HUES64 (cell line): ENCODE data around the gene NUMB.

Experiments
- H3K27ac ChIP-seq: 2 replicates; pipeline ENCODE4 v1.7.0; 2013; ENCODE audit warnings: low read depth, low read length, inconsistent platforms
- H3K27me3 ChIP-seq: 2 replicates; pipeline ENCODE4 v1.6.1; 2013; ENCODE audit warnings: mild to moderate bottlenecking, low read length; ENCODE audit not compliant: insufficient read depth
- H3K36me3 ChIP-seq: 2 replicates; pipeline ENCODE4 v1.6.1; 2013; ENCODE audit warnings: mild to moderate bottlenecking, low read length; ENCODE audit not compliant: insufficient read depth
- H3K4me1 ChIP-seq: 2 replicates; pipeline ENCODE4 v1.6.1; 2013; ENCODE audit warnings: mild to moderate bottlenecking, low read length, moderate library complexity; ENCODE audit not compliant: insufficient read depth
- H3K4me3 ChIP-seq: 2 replicates; pipeline ENCODE4 v1.5.1; 2013; ENCODE audit warnings: mild to moderate bottlenecking, low read length, moderate library complexity
- H3K9ac ChIP-seq: 2 replicates; pipeline ENCODE4 v1.6.1; 2013; ENCODE audit warnings: mild to moderate bottlenecking, low read depth, low read length
- H3K9me3 ChIP-seq: 2 replicates; pipeline ENCODE4 v1.6.1; 2013; ENCODE audit warnings: low read depth, low read length; ENCODE audit not compliant: insufficient read depth
- WGBS: fragments of 150-250, 120-280 bp; methylation state at CpG from one replicate; pipeline ENCODE4 v1.1.7; 2013; ENCODE audit warnings: missing lambda C conversion rate; 5-methylcytosine and 5-hydroxymethylcytosine counted together

The NUMB gene

DNA sequence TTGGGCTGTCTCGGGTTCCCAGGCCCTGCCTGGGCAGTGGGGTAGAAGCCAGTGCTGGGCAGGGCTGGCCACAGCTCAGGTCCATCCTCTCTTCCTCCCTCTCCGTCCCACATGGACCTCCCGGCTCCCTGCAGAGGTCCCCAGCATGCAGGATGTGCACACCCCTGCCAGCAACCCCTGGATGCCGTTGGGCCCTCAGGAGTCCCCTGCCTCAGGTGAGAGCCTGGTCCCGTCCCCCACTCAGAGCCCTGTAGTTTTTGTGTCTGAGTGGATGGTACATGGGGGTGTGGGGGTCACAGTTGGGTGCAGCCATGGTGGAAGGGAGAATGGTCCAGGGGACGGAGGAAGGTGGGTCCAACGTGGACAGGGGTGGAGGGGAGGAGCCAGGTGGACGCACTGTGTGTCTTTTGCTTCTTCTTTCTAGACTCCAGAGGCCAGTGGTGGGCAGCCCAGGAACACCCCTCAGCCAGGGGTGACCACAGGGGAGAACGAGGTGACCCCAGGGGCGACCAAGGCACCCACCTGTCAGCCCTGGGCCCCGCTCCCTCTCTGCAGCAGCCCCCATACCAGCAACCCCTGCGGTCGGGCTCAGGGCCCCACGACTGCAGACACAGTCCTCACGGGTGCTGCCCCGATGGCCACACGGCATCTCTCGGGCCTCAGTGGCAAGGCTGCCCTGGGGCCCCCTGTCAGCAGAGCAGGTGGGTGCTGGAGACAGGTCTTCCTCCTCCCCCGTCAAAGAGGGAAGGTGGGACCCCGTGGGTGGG, 199.3 kb downstream of the NUMB start:
- WGBS = 93% methylated on average over 20 of the region's 20 CpGs
- no peak overlapping the region for H3K4me3 ChIP-seq

DNA sequence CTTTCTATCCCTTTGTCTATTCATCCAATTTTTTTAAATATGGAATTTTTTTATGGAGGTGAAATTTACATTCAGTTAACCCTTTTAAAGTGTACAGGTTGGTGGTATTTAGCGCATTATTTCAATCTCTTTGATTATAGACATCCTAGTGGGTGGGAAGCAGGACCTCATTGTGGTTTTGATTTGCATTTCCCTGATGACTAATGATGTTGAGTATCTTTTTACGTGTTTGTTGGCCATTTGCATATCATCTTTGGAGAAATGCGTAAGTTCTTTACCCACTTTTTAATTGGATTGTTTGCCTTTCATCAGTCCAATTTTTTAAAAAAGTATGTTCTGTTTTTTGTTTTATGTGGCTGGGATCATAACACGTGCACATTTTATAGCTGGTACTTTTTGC, 200.3 kb downstream of the NUMB start:
- WGBS = 92% methylated on average over 4 of the region's 4 CpGs
- Histone ChIP-seq H3K4me1 (no peaks in the 10 kb centered on the region), H3K27me3 (no peaks in the 10 kb centered on the region), H3K4me3 (no peak overlapping the region), H3K27ac (no peak overlapping the region), H3K9me3 (no peaks in the 10 kb centered on the region), H3K9ac (no peak overlapping the region), H3K36me3 (peaks cover 5% of the 10 kb centered on the region; the same call in 1 of the 2 replicates)

More for the DNA sequence above, 199.3 kb downstream of the NUMB start:
- Histone ChIP-seq H3K27me3 (no peaks in the 10 kb centered on the region), H3K27ac (no peak overlapping the region), H3K36me3 (peaks cover 6% of the 10 kb centered on the region; the same call in 1 of the 2 replicates), H3K9me3 (no peaks in the 10 kb centered on the region), H3K4me1 (no peaks in the 10 kb centered on the region), H3K9ac (no peak overlapping the region)

DNA sequence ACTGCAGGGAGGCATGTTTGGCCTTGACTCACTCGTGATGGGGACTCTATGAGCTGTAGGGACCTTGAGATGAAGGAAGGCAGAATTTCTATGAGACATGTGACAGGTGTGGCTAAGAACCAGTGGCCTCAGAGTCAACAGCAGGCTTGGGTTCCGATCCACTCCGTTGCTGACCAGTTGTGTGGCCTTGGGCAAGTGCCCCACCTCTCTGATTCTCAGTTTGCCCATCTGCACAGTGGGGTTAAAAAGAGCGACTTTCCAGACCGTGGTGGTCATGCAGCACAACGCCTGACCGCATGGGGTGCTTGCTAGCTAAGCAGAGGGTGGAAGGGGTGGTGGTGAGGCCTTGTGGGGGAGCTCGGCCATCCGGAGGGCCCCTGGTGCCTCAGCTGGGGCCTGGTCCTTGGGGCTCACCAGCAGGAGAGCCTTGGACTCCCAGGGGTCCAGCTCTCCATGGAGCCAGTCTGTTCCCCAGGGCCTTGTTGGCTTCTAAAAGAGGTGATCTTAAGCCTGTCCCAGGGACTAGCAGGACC, 202.6 kb downstream of the NUMB start:
- Histone ChIP-seq H3K27me3 (no peaks in the 10 kb centered on the region), H3K9ac (no peak overlapping the region), H3K4me1 (no peaks in the 10 kb centered on the region), H3K36me3 (peaks cover 5% of the 10 kb centered on the region; the same call in 1 of the 2 replicates), H3K27ac (no peak overlapping the region), H3K9me3 (no peaks in the 10 kb centered on the region), H3K4me3 (no peak overlapping the region)
- WGBS = 93% methylated on average over 9 of the region's 9 CpGs

DNA sequence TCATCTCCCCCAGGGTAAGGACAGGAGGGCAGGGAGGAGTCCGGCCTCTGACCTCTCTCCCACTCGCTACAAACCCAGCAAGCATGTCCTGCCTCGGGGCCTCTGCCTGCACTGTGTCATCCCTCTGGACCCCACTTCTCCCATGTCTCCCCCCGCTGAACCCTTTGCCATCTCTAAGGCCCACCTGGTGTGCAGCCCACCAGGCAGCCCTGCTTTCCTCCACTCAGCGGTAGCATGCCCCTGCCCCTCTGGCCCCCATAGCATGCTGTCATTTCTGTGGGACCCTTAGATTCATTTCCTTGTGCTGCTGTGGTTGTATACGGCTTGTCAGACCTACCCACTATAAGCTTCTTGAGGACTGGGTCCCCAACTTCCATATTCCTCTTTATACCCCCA, 203.3 kb downstream of the NUMB start:
- H3K36me3 ChIP-seq = peaks cover 5% of the 10 kb centered on the region; the same call in 1 of the 2 replicates
- H3K9ac ChIP-seq = no peak overlapping the region
- no peaks in the 10 kb centered on the region for H3K9me3 ChIP-seq
- WGBS = 93% methylated on average over 6 of the region's 6 CpGs
- no peak overlapping the region for H3K4me3 ChIP-seq
- H3K27me3 ChIP-seq = no peaks in the 10 kb centered on the region
- no peaks in the 10 kb centered on the region for H3K4me1 ChIP-seq
- no peak overlapping the region for H3K27ac ChIP-seq

DNA sequence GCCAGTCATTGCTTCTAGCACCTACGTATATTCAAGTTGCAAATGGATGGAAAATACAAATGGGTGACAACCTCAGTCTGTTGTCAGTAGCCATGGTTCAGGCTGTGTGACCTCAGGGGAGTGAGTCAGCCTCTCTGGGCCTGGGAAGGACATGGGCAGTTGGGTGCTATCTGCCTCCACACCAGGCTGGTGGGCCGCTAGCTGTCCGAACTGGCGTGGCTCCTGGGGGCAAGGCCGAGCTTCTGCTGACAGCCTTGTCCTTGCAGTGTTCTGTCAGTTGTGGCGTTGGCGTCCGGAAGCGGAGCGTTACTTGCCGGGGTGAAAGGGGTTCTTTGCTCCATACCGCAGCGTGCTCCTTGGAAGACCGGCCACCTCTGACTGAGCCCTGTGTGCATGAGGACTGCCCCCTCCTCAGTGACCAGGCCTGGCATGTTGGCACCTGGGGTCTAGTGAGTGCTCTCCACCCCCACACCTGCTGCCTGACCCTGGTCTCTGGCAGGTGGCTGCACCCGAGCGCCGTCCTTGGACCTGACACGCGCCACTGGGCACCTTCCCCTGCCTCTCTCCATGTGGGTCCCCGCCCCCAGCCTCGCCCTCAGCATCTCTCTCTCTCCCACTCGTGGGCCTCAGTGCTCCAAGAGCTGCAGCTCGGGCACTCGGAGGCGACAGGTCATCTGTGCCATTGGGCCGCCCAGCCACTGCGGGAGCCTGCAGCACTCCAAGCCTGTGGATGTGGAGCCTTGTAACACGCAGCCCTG, 203.9 kb downstream of the NUMB start:
- Histone ChIP-seq H3K9ac (no peak overlapping the region), H3K27ac (no peak overlapping the region), H3K4me1 (no peaks in the 10 kb centered on the region), H3K4me3 (no peak overlapping the region), H3K9me3 (no peaks in the 10 kb centered on the region), H3K36me3 (peaks cover 2% of the 10 kb centered on the region; the same call in 1 of the 2 replicates), H3K27me3 (no peaks in the 10 kb centered on the region)
- WGBS = 93% methylated on average over 28 of the region's 28 CpGs

DNA sequence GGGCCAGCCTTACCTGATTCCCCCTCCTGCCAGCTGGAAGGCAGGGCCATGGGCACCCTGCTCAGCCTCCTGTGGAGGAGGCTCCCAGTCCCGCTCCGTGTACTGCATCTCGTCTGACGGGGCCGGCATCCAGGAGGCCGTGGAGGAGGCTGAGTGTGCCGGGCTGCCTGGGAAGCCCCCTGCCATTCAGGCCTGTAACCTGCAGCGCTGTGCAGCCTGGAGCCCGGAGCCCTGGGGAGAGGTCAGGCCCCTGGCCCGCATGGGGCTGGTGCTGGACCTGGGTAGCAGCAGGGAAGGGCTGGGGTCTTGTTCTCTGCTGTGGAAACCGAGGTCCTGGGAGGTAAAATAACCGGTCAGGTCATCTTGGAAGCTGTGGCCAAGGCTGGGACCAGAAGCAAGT, 204.6 kb downstream of the NUMB start:
- 90% methylated on average over 12 of the region's 12 CpGs for WGBS
- no peaks in the 10 kb centered on the region for H3K4me1 ChIP-seq
- no peaks in the 10 kb centered on the region for H3K27me3 ChIP-seq
- H3K4me3 ChIP-seq = no peak overlapping the region
- H3K36me3 ChIP-seq = peaks cover 2% of the 10 kb centered on the region; the same call in 1 of the 2 replicates
- no peak overlapping the region for H3K27ac ChIP-seq
- no peak overlapping the region for H3K9ac ChIP-seq
- H3K9me3 ChIP-seq = no peaks in the 10 kb centered on the region

DNA sequence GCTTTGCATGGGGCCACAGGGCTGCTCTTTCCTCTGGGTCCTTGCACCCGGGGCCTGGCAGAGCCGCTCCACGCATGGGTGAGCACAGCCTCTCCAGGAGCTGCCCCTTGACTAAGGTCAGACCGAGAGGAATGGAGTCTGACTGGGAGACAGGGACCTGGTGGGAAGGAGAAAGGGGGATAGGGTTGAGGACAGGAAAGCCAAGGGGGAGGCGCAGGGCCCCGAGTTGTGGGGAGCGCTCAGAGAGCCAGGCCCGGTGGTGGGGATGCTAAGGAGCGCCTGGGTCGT, 205.1 kb downstream of the NUMB start:
- Histone ChIP-seq H3K36me3 (peaks cover 2% of the 10 kb centered on the region; the same call in 1 of the 2 replicates), H3K27ac (no peak overlapping the region), H3K9ac (no peak overlapping the region), H3K9me3 (no peaks in the 10 kb centered on the region), H3K4me3 (no peak overlapping the region), H3K4me1 (no peaks in the 10 kb centered on the region), H3K27me3 (no peaks in the 10 kb centered on the region)
- WGBS = 92% methylated on average over 10 of the region's 10 CpGs

DNA sequence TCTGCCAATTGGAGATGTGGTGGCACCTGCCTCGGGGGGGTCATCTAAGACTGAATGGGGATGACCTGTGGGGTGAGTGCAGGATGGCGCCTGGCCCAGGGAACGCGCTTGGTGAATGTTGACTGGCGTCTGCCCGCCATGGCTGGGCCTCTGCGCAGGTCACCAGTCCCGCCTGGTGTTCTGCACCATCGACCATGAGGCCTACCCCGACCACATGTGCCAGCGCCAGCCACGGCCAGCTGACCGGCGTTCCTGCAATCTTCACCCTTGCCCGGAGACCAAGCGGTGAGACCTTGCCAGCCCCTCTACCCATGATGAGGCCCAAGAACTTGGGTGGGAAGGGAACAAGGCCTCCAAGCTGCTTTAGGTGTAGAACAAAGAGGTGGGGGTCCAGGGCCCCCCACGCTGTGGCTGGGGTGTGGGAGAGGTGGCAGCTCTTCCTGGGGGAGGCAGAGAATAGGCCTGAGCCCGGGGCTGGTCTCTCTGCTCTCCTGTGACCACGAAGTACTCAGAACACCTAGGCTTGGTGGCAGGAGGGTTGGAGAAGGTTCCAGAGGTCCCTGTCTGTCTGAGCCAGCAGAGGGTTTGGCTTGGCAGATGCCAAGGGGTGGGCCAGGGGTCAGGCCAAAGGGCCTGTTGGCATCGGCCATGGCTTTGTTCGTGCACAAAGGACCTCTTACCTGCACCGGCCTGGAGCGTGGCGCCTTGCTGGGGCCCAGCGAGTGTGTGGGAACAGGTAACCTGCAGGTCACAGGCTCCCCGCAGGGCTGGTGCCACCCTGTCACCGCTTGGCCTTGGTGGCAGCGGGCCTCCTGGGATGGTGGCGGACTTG, 205.6 kb downstream of the NUMB start:
- Histone ChIP-seq H3K9ac (no peak overlapping the region), H3K27ac (no peak overlapping the region), H3K9me3 (no peaks in the 10 kb centered on the region), H3K36me3 (peaks cover 2% of the 10 kb centered on the region; the same call in 1 of the 2 replicates), H3K4me3 (no peak overlapping the region), H3K27me3 (no peaks in the 10 kb centered on the region), H3K4me1 (no peaks in the 10 kb centered on the region)
- WGBS = 92% methylated on average over 29 of the region's 29 CpGs

DNA sequence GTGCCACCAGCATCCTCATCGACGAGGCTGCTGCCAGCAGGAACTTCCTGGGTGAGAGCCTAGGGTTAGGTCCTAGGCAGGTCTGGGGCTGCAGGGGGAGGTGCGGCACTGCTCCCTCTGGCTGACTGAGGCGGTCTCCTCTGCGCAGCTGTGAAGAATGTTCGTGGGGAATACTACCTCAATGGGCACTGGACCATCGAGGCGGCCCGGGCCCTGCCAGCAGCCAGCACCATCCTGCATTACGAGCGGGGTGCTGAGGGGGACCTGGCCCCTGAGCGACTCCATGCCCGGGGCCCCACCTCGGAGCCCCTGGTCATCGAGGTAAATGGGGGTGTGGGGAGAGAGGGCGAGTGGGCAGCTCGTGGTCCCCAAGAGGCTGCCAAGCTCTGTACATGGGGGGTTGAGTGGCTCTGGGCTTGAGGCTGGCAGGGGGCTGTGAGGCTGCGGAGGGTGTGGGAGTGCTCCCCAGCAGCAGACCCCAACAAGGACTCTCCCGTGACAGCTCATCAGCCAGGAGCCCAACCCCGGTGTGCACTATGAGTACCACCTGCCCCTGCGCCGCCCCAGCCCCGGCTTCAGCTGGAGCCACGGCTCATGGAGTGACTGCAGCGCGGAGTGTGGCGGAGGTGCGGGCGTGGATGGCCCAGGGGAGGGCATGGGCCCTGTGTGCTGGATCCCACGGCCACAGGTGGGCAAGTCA, 206.7 kb downstream of the NUMB start:
- Histone ChIP-seq H3K4me1 (no peaks in the 10 kb centered on the region), H3K4me3 (no peak overlapping the region), H3K27me3 (no peaks in the 10 kb centered on the region), H3K36me3 (peaks cover 2% of the 10 kb centered on the region; the same call in 1 of the 2 replicates), H3K27ac (no peak overlapping the region), H3K9ac (no peak overlapping the region), H3K9me3 (no peaks in the 10 kb centered on the region)
- 96% methylated on average over 30 of the region's 30 CpGs for WGBS

DNA sequence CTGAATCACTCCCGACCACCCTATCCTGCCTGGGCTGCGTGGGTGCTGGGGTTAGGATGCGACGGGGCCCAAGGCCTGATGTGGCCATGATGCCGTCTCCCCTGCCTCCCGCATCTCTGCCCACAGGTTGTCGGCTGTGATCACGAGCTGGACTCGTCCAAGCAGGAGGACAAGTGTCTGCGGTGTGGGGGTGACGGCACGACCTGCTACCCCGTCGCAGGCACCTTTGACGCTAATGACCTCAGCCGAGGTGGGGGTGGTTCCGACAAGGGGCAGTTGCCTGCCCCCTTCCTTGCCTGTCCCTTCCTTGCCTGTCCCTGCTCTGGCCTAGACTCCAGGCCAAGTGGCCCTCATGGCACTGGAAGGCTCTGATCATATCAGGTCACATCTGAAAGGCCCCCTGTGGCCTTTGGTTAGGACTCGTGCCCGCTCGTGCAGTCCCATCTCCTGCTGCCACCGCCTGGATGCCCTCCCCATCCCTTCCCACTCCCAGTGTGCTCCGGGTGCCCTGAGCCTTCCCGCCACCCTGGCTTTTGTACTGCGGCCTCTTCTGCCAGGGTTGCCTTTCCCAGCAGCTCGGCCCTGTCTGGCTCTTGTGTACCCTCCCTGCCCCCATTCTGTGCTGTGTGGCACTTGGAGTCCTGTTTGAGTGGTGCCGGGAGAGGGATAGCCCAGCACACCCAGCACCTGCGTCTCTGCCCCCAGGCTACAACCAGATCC, 207.4 kb downstream of the NUMB start:
- Histone ChIP-seq H3K4me3 (no peak overlapping the region), H3K27ac (no peak overlapping the region), H3K36me3 (peaks cover 2% of the 10 kb centered on the region; the same call in 1 of the 2 replicates), H3K27me3 (no peaks in the 10 kb centered on the region), H3K4me1 (no peaks in the 10 kb centered on the region), H3K9ac (no peak overlapping the region), H3K9me3 (no peaks in the 10 kb centered on the region)
- 93% methylated on average over 27 of the region's 27 CpGs for WGBS
